ENCODE data around the gene PUS3.

DNA sequence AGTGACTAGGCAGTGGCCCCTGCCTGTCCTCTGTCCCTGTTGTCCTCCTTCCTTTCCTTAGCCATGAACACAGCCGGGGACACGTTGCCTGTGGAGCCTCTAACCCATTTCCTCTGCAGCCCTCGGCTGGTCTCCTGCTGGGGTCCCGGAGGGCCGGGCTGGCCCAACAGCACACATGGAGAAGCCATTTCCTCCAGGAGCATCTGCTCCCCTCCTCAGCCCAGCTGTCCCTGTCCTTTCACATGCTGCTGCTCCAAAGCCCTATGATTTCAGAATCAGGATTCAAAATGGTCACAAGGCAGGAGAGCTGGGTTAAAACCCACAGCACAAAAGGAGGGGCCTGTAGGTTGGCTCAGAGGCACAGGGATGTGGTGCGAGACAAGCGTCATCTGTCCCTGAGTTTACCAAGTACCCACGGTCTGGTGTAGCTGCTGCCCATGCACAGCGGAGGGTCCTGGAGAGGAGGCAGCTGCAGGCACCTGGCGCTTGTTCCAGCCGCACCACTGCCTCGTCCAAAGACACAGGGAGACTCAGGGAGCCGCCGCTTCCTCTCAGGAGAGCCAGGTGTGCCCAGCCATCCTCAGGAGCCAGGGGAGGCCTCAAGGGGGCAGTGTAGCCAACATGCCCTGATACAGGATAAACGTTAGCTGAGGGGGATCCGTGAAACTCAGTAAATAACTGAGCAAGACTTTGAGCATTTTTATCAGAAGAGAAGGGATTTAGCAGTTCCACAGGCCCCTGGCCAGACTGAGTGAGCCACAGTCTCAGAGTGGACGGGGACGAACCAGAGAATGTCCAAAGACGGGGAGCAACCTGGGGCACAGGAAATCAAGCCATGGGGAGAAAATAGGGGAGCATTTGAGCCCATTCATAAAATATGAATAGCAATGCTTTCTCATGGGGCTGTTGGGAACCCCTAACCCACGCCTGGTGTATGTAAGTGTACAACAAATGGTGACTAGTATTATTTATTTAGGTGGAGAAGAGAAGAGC is 38.9 kb upstream of the PUS3 start:
- TF ChIP-seq EZH2phosphoT487 (IDR thresholded peaks at IDR 0.05; ENCODE audit: insufficient read depth, low read depth) (no peak), EZH2 (IDR thresholded peaks at IDR 0.05; ENCODE audit: insufficient read depth, poor library complexity, severe bottlenecking) (no peak)

All from GM23248 (cell line).